Measurements from ENCODE around the gene INPP5A. TPM values are rescaled to one million over a fixed set of nuclear protein-coding genes. Genes with fewer than 3 reads are reported as not detected.

The INPP5A gene
- total RNA-seq, 4 donors from 2014 or later = 31.2 to 51.8 (median 41.5) TPM

DNA sequence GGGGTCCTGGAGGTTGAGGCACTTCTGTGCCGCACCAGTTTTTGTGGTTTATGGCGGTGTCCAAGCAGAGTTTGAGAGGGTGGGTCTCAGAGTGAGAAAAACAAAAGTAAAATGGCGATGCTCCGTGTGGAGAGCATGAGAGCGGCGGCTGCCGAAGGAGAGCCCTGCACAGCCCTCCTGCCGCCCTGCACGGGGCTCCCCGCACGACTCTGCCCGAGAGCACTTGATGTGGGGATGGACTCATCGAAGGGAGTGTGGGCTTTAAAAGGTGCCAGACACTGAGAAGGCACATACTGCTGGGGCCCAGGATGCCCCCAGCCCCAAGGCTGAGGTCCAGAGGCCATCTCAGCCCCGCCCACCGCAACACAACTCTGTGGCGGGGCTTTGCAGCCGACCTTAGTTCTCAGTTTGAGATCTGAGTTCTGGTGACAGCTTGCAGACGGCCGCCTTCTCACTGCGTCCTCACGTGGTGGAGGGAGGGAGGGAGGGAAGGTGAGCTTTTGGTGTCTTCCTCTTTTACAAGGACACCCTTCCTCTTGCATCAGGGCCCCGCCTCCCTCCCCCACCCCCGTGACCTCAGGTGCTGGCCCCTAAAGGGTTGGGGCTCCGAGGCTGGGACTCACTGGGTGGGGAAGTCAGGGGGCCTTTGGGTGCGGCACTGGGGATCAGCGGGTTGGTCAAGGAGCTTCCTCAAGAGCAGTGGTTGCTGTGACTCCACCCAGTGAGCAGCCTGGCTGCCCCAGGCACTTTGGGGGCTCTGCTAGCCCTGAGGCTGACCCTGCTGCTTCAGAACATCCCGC is 179.3 kb downstream of the INPP5A start:
- WGBS, 2 donors = 90 to 93% methylated on average over 23 to 27 of the region's 27 CpGs
- peak in 1 of 2 donors; percentile 63 for DNase-seq (ENCODE audit: low spot score in 2 of 2)
- intact Hi-C loops (cut with DNase I; ENCODE audit: low total_unique reads) = no loop called here
- TF ChIP-seq, protein P1, sequence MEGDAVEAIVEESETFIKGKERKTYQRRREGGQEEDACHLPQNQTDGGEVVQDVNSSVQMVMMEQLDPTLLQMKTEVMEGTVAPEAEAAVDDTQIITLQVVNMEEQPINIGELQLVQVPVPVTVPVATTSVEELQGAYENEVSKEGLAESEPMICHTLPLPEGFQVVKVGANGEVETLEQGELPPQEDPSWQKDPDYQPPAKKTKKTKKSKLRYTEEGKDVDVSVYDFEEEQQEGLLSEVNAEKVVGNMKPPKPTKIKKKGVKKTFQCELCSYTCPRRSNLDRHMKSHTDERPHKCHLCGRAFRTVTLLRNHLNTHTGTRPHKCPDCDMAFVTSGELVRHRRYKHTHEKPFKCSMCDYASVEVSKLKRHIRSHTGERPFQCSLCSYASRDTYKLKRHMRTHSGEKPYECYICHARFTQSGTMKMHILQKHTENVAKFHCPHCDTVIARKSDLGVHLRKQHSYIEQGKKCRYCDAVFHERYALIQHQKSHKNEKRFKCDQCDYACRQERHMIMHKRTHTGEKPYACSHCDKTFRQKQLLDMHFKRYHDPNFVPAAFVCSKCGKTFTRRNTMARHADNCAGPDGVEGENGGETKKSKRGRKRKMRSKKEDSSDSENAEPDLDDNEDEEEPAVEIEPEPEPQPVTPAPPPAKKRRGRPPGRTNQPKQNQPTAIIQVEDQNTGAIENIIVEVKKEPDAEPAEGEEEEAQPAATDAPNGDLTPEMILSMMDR (IDR thresholded peaks at IDR 0.05) = no peak
- no peak for TF ChIP-seq POLR2A (IDR thresholded peaks at IDR 0.05)
- no peak overlapping the region for H3K4me3 ChIP-seq (ENCODE audit: low read depth, poor library complexity, severe bottlenecking)

DNA sequence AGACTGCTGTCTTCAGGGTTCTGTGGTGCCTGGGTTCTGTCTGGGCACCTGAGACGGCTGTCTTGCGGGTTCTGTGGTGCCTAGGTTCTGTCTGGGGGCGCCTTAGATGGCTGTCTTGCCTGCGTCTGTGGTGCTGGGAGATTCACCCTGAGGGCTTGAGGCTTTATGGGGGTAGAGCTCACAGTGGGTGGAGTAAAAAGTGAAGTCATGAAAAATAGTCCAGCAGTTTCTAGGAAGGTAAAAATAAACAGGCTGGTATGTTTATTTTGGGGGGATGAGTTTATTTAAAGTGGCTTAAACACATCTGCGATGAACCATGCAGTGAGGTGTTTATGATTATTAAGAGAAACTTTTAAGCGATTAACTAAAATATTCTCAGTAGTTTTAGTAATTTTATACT is 184.1 kb downstream of the INPP5A start:
- 90 to 93% methylated on average over 6 of the region's 6 CpGs for WGBS, 2 donors
- DNase-seq (ENCODE audit: low spot score in 2 of 2) = no peak
- H3K4me3 ChIP-seq (ENCODE audit: low read depth, poor library complexity, severe bottlenecking) = no peak overlapping the region
- TF ChIP-seq, protein P1 (IDR thresholded peaks at IDR 0.05) = no peak
- no peak for TF ChIP-seq POLR2A (IDR thresholded peaks at IDR 0.05)
- intact Hi-C loops (cut with DNase I; ENCODE audit: low total_unique reads) = no loop called here

DNA sequence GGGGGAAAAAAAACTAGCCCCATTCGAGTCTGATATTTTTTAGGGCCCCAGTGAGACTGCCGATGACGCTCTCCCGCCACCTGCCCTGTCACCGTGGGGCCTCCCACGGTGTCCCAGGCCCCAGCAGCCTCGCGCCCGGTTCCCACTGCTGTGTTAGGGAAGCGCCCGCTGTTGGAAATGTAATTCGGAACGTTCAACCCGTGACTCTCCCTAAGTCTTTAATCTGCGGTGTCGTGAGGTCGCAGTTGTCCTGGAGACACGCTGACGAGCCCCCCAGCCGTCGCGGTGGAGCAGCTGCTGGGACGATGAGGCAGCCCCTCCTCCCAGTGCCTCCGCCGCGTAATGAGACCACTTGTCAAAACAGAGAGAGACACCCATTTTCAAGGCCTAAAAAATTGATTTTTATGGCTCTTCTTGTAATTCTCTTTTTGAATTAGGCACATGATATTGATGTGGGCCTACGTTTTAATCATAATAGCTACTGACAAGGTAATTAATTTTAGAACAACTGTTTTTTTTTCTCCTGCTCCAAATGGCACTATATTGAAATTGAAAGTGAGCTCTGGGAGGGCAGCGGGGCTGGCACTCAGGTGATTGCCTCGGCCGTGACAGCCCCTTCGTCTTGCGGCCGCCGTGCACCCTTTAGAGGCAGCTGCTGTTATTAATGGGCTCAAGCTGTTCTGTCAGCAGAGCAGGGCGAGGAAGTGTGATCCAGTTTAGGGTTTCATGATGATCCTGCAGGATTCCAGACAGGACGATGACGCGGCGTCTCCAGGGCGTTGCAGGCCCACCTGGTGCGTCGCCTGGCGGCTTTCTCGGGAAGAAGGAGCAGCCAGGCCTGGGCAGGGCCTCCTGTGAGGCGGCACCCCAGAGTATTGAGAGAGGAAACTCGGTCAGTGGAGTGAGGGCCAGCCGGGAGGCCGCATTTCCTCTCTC is 185.1 kb downstream of the INPP5A start:
- no peak for DNase-seq (ENCODE audit: low spot score in 2 of 2)
- TF ChIP-seq POLR2A (IDR thresholded peaks at IDR 0.05) = no peak
- TF ChIP-seq, protein P1 (IDR thresholded peaks at IDR 0.05) = no peak
- 79 to 88% methylated on average over 48 of the region's 48 CpGs for WGBS, 2 donors
- intact Hi-C loops (cut with DNase I; ENCODE audit: low total_unique reads) = no loop called here
- H3K4me3 ChIP-seq (ENCODE audit: low read depth, poor library complexity, severe bottlenecking) = no peak overlapping the region

DNA sequence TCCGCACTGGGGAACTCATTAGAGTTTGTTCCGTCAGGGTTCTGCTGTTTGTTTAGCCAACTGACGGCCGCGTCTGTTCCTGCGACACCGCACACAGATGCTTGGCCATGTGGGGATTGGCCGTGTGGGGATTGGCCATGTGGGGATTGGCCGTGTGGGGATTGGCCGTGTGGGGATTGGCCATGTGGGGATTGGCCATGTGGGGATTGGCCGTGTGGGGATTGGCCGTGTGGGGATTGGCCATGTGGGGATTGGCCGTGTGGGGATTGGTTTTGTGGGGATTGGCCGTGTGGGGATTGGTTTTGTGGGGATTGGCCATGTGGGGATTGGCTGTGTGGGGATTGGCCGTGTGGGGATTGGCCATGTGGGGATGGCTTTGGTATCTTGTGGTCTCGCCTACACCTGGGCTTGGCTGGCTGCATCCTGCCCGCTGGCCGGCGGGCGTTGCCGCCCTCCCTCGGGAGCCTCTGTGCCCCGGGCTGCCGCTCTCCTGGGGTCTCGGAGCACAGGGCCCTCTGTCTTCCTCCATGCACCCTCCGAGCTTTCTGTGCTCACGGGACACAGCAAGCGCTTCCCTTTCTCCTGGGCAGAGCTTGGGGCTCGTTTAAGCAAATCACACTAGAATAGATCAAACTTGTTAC is 185.9 kb downstream of the INPP5A start:
- 86 to 93% methylated on average over 29 of the region's 29 CpGs for WGBS, 2 donors
- H3K4me3 ChIP-seq (ENCODE audit: low read depth, poor library complexity, severe bottlenecking) = no peak overlapping the region
- no peak for DNase-seq (ENCODE audit: low spot score in 2 of 2)
- no peak for TF ChIP-seq POLR2A (IDR thresholded peaks at IDR 0.05)
- TF ChIP-seq, protein P1 (IDR thresholded peaks at IDR 0.05) = no peak
- intact Hi-C loops (cut with DNase I; ENCODE audit: low total_unique reads) = no loop called here

DNA sequence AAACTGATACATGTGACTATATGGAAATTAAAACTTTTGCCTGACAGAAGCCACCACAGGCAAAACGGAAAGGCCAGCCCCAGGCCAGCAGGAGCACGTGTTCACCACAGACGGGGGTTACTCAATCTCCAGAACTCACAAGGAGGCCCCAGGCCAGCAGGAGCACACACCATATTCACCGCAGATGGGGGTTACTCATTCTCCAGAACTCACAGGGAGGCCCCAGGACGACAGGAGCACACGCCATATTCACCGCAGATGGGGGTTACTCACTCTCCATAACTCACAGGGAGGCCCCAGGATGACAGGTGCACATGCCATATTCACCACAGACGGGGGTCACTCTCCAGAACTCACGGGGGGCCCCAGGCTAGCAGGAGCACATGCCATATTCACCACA is 186.9 kb downstream of the INPP5A start:
- TF ChIP-seq, protein P1 (IDR thresholded peaks at IDR 0.05) = no peak
- no peak for TF ChIP-seq POLR2A (IDR thresholded peaks at IDR 0.05)
- 84 to 92% methylated on average over 9 of the region's 9 CpGs for WGBS, 2 donors
- intact Hi-C loops (cut with DNase I; ENCODE audit: low total_unique reads) = no loop called here
- H3K4me3 ChIP-seq (ENCODE audit: low read depth, poor library complexity, severe bottlenecking) = no peak overlapping the region
- no peak for DNase-seq (ENCODE audit: low spot score in 2 of 2)

Data from lower leg skin (tissue), 4 donors.